ENCODE measurements around the gene ARHGEF4.

Gene ARHGEF4

DNA sequence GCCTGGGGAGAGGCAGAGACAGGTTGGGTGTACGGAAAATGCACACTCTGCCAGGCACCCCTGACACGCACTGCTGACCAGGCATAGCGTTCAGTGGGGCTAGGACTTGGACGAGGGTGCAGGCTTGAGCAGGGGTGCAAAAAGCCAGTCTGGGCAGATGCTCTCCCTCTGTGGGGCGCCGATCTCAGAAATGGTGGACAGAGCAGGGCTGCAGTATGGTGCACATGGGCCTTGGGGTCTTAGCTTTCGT is 1.0 kb upstream of the ARHGEF4 start:
- no peak for DNase-seq

DNA sequence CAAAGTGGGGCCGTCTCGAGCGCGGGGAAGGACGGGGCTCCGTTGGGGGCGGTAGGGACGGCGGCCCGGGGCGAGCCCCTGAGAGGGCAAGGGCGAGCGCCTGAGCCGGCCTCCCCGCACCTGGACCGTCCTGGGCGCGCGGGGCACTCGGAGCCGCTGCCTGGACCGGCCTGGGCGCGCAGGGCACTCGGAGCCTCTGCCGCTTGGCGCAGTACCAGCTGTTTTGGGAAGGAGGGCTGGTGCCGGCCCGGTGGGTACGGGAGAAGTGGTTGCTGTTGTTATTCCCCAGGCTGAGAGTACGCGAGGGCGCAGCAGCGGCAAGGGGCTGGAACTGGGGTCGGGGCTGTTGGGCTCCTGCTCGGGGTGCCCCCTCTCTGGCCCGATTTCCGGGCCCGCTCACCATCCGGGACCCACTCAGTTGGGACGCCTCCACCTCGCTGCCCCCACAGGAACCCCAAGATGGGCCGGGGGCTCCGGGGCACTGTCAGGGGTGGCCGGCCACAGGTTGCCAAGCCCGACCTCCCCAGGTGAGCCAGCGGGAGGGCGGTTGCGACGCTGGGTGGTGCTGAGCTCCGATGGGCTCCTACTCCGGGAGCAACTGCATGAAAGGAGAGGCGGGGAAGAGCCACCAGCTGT is 579 bp downstream of the ARHGEF4 start:
- DNase-seq: no peak

DNA sequence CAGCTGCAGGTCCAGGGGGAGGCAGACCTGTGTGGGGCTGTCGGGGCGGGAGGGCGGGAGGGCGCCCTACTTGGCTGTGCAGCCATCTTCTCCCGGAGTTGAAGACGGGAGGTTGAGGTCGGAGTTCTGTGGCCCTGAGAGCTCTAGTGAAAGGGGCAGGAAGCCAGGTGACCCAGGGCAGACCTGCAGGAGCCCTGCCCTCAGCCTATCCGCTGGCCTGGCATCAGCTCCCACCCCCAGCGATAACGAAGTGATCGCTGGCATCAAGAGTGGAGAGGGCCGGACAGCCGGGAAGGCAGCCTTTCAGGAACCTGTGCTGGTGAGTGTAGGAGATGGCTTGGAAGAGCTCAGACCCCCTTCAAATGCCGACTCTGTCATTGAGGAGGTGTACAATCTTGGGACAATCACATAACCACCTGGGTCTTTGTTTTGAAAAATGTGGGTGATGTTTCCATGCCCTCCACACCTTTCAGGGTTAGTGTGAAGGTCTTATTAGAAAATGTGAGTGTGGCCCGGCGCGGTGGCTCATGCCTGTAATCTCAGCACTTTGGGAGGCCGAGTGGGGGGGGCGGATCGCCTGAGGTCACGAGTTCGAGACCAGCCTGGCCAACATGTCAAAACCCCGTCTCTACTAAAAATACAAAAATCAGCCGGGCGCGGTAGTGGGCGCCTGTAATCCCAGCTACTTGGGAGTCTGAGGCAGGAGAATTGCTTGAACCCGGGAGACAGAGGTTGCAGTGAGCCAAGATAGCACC is 1.3 kb downstream of the ARHGEF4 start:
- DNase-seq: no peak

DNA sequence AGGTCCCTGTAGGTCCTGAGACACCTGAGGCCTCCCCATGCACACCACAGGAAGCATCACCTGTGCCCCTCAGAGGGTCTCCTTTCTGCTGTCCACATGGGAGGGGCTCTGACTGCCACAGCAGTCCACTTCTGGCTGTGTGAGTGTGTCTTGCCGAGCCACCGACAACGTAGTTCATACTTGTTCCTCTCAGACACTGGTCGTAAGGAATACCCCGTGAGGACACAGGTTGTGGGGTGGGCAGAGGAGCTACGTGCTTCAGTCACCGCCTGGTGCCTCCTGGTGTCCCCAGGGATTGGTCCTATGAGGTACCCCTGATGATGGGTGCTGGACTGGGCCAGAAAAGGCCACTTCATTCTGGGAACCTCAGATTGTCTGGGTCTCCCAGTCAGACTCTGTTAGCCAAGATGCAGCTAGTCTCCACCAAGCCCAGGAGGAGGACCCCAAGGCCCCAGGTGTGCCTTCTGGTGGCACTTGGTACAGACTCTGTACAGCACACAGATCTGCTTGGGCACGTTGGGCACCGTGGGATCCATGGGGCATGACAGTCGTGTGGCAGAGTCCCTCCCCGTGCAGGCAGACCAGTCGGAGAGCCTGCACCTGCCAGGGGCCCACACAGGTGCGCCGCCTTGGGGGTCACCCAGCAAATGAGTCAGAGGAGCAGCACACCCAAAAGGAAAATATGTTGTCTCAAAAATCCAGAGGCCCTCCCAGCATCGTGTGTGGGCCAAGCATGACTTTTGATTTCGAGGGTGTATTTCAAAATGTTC is 2.5 kb downstream of the ARHGEF4 start:
- DNase-seq: no peak

GRCh38 chr2:130840506-130840905 is 3.8 kb downstream of the ARHGEF4 start:
- no peak for DNase-seq

- no peak for DNase-seq
Measured at GRCh38 chr2:130841741-130842365, 5.1 kb downstream of the ARHGEF4 start.

GRCh38 chr2:130842770-130843169 is 6.1 kb downstream of the ARHGEF4 start:
- no peak for DNase-seq

GRCh38 chr2:130843321-130843985 is 6.7 kb downstream of the ARHGEF4 start:
- no peak for DNase-seq

DNA sequence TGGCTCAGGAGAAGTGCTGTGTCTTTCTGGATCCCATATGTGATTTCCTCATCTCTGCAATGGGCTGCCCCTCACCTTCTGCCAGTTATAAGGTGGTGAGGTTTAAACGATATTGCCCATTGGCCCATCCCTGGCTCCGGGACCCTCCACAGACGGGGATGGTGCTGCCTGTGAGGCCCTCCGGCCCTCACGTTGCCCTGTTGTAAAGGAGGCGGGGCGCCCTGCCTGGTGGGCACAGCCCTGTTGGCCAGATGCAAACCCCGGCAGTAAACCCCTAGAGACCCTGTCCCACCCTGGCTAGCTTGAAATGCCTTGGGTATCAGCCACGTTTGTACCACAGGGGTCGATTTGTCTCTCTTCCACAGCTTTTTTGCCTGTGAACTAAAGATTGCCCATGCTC is 7.4 kb downstream of the ARHGEF4 start:
- no peak for DNase-seq

GRCh38 chr2:130845505-130846085 is 8.9 kb downstream of the ARHGEF4 start:
- no peak for DNase-seq

- no peak for DNase-seq
Measured at GRCh38 chr2:130846233-130846632, 9.5 kb downstream of the ARHGEF4 start.

DNA sequence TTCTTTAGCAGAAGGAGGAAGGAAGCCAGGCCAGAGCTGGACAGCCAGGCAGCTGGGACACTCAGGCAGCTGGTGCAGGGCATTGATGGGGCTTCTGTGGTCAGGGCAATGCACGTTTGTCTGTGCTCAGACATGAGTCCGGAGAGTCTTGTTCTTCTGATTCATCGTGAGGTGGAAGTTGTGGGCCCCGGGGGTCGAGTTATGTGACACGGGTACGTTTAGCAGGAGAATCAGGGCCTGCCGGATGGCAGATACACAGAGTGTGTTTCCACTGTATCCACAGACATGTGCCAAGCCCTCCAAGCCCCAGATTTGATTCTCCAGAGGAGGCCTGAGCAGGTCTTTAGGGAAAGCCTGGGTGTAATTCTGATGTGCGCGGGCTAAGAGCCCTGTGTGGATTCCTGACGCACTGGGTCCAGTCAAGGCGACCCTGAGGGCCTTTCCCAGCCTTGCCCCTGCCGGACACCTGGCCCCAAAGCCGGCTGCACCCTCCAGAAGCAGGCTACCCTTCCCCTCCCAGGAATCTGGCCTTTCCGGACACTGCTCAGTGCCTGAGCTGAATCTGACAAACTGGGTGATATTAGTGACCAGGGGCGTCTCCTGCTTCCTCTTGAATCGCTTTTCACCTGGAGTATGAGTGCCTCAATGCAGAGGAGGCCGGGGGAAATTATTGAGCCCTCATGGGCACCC is 10.1 kb downstream of the ARHGEF4 start:
- no peak for DNase-seq

DNA sequence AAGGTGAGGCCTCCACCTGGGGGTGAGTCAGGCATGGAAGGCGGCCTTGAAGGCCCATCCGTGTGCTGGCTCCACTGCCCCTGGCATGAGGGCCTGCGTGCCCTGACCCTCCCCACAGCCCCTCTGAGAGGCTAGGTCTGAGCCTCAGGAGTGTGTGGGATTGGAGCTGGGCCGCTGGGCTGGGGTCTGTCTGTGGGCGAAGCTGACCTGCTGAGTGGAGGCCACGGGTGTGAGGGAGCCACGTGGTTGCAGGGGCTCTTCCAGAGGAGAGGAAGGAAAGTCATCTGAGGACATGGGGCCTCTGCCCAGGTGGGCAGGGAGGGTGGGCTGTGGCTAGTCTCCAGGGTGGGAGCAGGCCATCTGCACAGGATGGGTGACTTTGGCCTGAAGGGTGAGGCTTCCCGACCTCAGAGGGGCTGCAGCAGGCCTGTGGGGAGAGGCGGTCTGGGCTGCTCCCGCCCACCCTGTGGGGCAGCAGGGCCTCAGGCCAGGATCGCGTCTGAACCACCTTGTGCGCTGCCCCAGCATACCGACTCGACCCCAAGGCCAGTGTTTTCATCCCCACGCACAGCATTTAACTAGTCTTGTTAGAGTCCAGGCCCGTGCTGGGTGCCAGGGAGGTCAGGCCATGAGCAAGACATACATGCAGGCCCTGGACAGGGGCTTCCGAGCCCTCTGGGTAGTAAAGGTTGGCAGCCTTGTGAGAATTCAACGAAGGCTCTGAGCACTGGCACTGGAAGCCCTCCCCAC is 11.2 kb downstream of the ARHGEF4 start:
- no peak for DNase-seq

- no peak for DNase-seq
Measured at GRCh38 chr2:130848526-130849210, 12.0 kb downstream of the ARHGEF4 start.

DNA sequence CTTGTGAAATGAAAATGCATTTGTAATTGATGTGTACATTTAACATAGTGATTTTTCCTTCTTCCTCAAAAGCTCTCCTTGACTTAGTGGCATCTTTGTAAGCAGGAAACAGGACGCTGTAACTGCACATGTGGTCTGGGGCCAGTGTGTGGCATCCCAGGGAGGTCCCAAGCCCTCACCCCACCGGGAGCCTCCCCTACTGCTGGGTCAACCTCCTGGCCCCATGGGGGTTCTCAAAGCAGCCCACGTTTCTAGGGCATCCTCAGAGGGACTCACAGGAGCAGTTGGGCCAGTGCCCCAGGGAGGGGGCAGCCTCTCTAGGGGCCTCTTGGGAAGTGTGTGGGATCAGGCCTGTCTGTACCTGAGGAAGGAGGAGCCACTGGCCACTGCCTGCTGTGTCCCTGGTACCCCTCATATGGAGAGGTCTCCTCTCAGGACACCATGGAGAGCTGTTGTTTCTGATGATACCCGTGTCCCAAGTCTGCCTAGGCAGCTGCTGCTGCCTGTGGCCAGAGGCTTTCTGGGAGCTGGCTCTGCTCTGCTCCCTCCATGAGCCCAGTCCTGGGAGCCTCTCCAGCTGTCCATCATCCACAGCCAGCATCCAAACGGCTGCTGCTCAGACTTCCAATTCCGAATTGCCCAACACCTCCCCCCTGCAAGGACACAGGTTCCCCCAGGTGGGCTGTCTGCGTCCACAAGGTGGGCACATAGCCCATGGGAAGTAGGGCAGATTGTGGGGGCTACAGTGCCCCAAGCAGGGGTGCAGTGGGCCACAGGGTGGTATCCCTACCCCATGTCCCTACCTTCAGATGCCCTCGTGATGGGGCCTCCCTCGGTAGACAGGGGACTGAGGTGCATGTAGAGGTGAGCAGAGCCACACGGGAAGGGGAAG is 13.4 kb downstream of the ARHGEF4 start:
- DNase-seq: no peak

DNA sequence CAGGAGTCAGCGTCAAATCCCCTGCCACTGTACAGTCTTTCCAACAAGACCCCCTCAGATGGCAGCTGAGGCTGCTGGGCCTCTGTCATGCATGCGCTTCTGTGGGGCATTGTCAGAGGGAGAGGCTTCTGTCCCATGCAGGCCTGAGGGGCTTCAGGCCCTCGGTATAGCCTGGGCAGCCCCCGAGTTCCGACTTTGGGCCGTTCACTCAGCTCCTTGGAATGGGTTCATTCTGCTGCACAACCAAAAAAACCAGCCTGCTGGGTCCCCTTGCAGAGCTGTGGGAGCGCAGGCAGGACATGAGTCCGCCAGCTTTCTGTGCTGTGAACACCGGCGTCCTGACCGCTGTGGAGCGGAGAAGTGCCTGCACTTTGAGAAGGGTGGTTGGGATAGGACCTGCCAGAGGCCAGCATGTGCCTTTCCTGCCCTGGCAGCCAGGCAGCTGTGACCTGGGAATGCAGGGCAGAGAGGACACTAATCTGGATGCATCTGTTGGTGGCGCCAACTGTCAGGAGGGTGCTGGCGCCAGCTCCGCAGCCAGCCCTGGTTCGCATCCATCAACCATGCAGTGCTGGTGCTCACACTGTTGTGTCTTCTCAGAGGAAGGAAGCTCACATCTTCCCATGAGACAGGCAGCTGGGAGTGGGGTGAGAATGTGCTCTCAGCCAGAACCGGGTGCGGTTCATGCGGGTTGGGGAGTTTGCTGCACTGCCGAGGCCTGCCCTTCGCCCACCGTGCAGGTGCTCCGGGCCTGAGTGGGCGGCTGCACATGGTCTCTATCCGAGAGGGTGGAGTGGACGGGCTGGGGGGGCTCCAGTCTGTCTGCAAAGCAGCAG is 14.3 kb downstream of the ARHGEF4 start:
- no peak for DNase-seq

- DNase-seq: no peak
Measured at GRCh38 chr2:130851624-130852382, 15.1 kb downstream of the ARHGEF4 start.

DNA sequence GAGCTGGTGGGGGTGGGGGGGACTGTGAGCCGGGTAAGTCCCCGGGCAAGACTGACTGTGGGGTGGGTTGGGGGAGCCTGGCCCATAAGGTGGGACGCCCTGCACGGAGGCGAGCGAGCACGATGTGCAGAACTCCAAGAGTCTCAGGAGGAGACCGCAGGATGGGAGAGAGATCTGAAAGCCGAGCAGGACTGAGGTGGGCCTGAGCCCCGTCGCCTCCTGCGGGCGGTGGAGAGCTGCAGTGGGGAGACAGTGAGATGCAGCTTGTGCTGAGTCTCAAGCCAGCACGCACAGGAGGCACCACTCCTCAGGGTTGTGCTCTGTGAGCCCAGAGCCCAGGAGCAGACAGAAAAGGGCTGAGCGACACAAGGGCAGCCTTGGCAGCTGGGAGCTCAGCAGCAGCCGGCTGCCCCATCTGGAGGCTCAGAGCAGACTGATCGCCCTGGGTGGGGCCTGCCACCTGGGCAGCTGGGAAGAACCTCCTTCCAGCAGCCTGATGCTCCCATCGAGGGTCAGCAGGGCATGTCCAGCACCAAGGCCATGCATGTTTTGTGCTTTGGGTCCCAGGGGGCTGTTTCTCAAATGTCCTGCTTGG is 15.9 kb downstream of the ARHGEF4 start:
- DNase-seq: no peak
